ENCODE data around the gene CFAP58. TPM values are rescaled to one million over a fixed set of nuclear protein-coding genes. Genes with fewer than 3 reads are reported as not detected.

The CFAP58 gene
- total RNA-seq, 5 donors from 2014 or later (not counting 1 experiment from before 2014, with no cell fraction given): not detected

GRCh38 chr10:104427989-104428388, 74.4 kb downstream of the CFAP58 start:
- Mint-ChIP-seq H3K4me3 (no peak overlapping the region), H3K27ac (no peak overlapping the region), H3K27me3 (peaks cover 4 to 8% of the 10 kb centered on the region in 2 donors), H3K4me1 (no peaks in the 10 kb centered on the region), H3K9me3 (no peaks in the 10 kb centered on the region), H3K36me3 (no peaks in the 10 kb centered on the region)
- Histone ChIP-seq H3K4me3 (ENCODE audit: control insufficient read depth in 1 of 2, extremely low read depth in 1 of 2, low read length in 1 of 2) (no peak overlapping the region), H3K36me3 (ENCODE audit: control insufficient read depth in 2 of 2, extremely low read depth in 1 of 2, insufficient read depth in 1 of 2, low read length in 1 of 2) (no peaks in the 10 kb centered on the region), H3K27me3 (replicated peaks in 1 of 2; ENCODE audit: control insufficient read depth in 2 of 2, extremely low read depth in 1 of 2, insufficient read depth in 2 of 2, low read length in 1 of 2) (peaks cover 0 to 3% of the 10 kb centered on the region in 2 experiments), H3K27ac (ENCODE audit: low read length) (no peak overlapping the region), H3K9me3 (no peaks in the 10 kb centered on the region), H3K4me1 (ENCODE audit: control insufficient read depth in 1 of 2, extremely low read depth in 1 of 2, insufficient read depth in 2 of 2, low read length in 2 of 2) (no peaks in the 10 kb centered on the region)
- POLR2A ChIA-PET: no interaction called here
- 79% methylated on average over 5 of the region's 5 CpGs for WGBS (ENCODE audit: insufficient coverage)
- CTCF ChIA-PET: no interaction called here
- no peak for DNase-seq
- no peak for ATAC-seq (replicated peaks in 1 of 4)

DNA sequence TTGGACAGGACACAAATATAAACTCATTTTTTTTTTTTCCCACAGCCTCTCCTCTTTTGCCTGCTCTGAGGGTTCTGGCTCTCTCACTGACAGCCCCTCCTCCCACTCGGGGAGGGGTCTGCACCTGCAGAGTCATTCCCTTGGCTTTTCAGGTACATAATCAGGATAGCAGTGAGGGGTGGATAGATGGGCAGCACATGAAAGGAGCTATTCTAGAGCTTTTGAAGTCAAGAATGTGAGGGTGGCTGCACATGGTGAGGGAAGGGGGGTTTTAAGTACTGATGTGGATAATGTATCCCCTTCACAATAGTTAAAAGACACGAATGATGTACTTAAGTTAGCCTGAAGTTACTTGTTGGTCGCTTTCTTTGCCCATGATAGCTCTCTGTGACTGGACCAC, 76.2 kb downstream of the CFAP58 start:
- no peaks in the 10 kb centered on the region for H3K9me3 Mint-ChIP-seq
- DNase-seq: no peak
- no peaks in the 10 kb centered on the region for H3K4me1 Mint-ChIP-seq
- H3K27ac Mint-ChIP-seq: no peak overlapping the region
- peaks cover 0 to 3% of the 10 kb centered on the region in 2 experiments for H3K27me3 ChIP-seq (replicated peaks in 1 of 2; ENCODE audit: control insufficient read depth in 2 of 2, extremely low read depth in 1 of 2, insufficient read depth in 2 of 2, low read length in 1 of 2)
- no peaks in the 10 kb centered on the region for H3K36me3 Mint-ChIP-seq
- WGBS (ENCODE audit: insufficient coverage): 90% methylated on average over 2 of the region's 3 CpGs
- H3K4me1 ChIP-seq (ENCODE audit: control insufficient read depth in 1 of 2, extremely low read depth in 1 of 2, insufficient read depth in 2 of 2, low read length in 2 of 2): no peaks in the 10 kb centered on the region
- no peak for ATAC-seq (replicated peaks in 1 of 4)
- POLR2A ChIA-PET: no interaction called here
- no peak overlapping the region for H3K4me3 ChIP-seq (ENCODE audit: control insufficient read depth in 1 of 2, extremely low read depth in 1 of 2, low read length in 1 of 2)
- no peak overlapping the region for H3K4me3 Mint-ChIP-seq
- H3K36me3 ChIP-seq (ENCODE audit: control insufficient read depth in 2 of 2, extremely low read depth in 1 of 2, insufficient read depth in 1 of 2, low read length in 1 of 2): no peaks in the 10 kb centered on the region
- CTCF ChIA-PET: no interaction called here
- no peak overlapping the region for H3K27ac ChIP-seq (ENCODE audit: low read length)
- peaks cover 8 to 13% of the 10 kb centered on the region in 2 donors for H3K27me3 Mint-ChIP-seq
- H3K9me3 ChIP-seq: no peaks in the 10 kb centered on the region

GRCh38 chr10:104430360-104430759, 76.7 kb downstream of the CFAP58 start:
- DNase-seq (no peak), ATAC-seq (replicated peaks in 1 of 4) (no peak)
- Mint-ChIP-seq H3K27ac (no peak overlapping the region), H3K27me3 (peaks cover 8 to 15% of the 10 kb centered on the region in 2 donors), H3K4me1 (no peaks in the 10 kb centered on the region), H3K4me3 (no peak overlapping the region), H3K36me3 (no peaks in the 10 kb centered on the region), H3K9me3 (no peaks in the 10 kb centered on the region)
- H3K36me3 ChIP-seq (ENCODE audit: control insufficient read depth in 2 of 2, extremely low read depth in 1 of 2, insufficient read depth in 1 of 2, low read length in 1 of 2): no peaks in the 10 kb centered on the region
- no peaks in the 10 kb centered on the region for H3K9me3 ChIP-seq
- CTCF ChIA-PET: no interaction called here
- peaks cover 0 to 3% of the 10 kb centered on the region in 2 experiments for H3K27me3 ChIP-seq (replicated peaks in 1 of 2; ENCODE audit: control insufficient read depth in 2 of 2, extremely low read depth in 1 of 2, insufficient read depth in 2 of 2, low read length in 1 of 2)
- WGBS (ENCODE audit: insufficient coverage): 50% methylated on average over 1 of the region's 3 CpGs
- H3K4me1 ChIP-seq (ENCODE audit: control insufficient read depth in 1 of 2, extremely low read depth in 1 of 2, insufficient read depth in 2 of 2, low read length in 2 of 2): no peaks in the 10 kb centered on the region
- POLR2A ChIA-PET: no interaction called here
- H3K4me3 ChIP-seq (ENCODE audit: control insufficient read depth in 1 of 2, extremely low read depth in 1 of 2, low read length in 1 of 2): no peak overlapping the region
- no peak overlapping the region for H3K27ac ChIP-seq (ENCODE audit: low read length)

GRCh38 chr10:104433669-104434068, 80.0 kb downstream of the CFAP58 start:
- Mint-ChIP-seq H3K4me1 (no peaks in the 10 kb centered on the region), H3K4me3 (no peak overlapping the region), H3K36me3 (no peaks in the 10 kb centered on the region), H3K9me3 (no peaks in the 10 kb centered on the region), H3K27ac (no peak overlapping the region), H3K27me3 (peaks cover 15 to 19% of the 10 kb centered on the region in 2 donors)
- 100% methylated on average over 2 of the region's 3 CpGs for WGBS (ENCODE audit: insufficient coverage)
- Histone ChIP-seq H3K27ac (ENCODE audit: low read length) (no peak overlapping the region), H3K4me1 (ENCODE audit: control insufficient read depth in 1 of 2, extremely low read depth in 1 of 2, insufficient read depth in 2 of 2, low read length in 2 of 2) (no peaks in the 10 kb centered on the region), H3K36me3 (ENCODE audit: control insufficient read depth in 2 of 2, extremely low read depth in 1 of 2, insufficient read depth in 1 of 2, low read length in 1 of 2) (no peaks in the 10 kb centered on the region), H3K9me3 (no peaks in the 10 kb centered on the region), H3K4me3 (ENCODE audit: control insufficient read depth in 1 of 2, extremely low read depth in 1 of 2, low read length in 1 of 2) (no peak overlapping the region), H3K27me3 (replicated peaks in 1 of 2; ENCODE audit: control insufficient read depth in 2 of 2, extremely low read depth in 1 of 2, insufficient read depth in 2 of 2, low read length in 1 of 2) (peaks cover 0 to 3% of the 10 kb centered on the region in 2 experiments)
- ChIA-PET CTCF (no interaction called here), POLR2A (no interaction called here)
- ATAC-seq (replicated peaks in 1 of 4): no peak
- no peak for DNase-seq

DNA sequence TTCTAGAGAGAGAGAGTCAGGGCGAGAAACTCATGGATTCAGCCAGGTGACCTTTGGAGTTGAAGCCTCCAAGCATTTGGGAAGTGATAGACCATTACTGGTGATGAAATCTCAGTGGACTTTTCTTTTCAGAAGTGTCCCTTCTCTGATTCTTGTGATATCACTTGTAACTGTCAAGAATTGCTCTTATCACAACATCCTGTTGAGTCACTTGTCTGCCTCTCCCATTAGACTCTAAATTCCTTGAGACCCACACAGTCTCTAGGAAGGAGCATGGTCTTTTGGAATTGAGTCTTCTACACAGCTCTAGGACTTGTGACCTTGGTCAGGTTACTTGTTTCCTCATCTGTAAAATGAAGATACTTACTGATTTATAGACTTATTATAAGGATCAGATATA, 81.0 kb downstream of the CFAP58 start:
- Mint-ChIP-seq H3K27me3 (peaks cover 15 to 19% of the 10 kb centered on the region in 2 donors), H3K9me3 (no peaks in the 10 kb centered on the region), H3K27ac (no peak overlapping the region), H3K36me3 (no peaks in the 10 kb centered on the region), H3K4me1 (no peaks in the 10 kb centered on the region), H3K4me3 (no peak overlapping the region)
- CTCF ChIA-PET: no interaction called here
- POLR2A ChIA-PET: no interaction called here
- no peaks in the 10 kb centered on the region for H3K9me3 ChIP-seq
- no CpG with 5 or more reads among the region's 1 CpG for WGBS (ENCODE audit: insufficient coverage)
- ATAC-seq (replicated peaks in 1 of 4) (no peak), DNase-seq (no peak)
- no peaks in the 10 kb centered on the region for H3K36me3 ChIP-seq (ENCODE audit: control insufficient read depth in 2 of 2, extremely low read depth in 1 of 2, insufficient read depth in 1 of 2, low read length in 1 of 2)
- no peak overlapping the region for H3K27ac ChIP-seq (ENCODE audit: low read length)
- no peak overlapping the region for H3K4me3 ChIP-seq (ENCODE audit: control insufficient read depth in 1 of 2, extremely low read depth in 1 of 2, low read length in 1 of 2)
- H3K27me3 ChIP-seq (replicated peaks in 1 of 2; ENCODE audit: control insufficient read depth in 2 of 2, extremely low read depth in 1 of 2, insufficient read depth in 2 of 2, low read length in 1 of 2): no peaks in the 10 kb centered on the region
- no peaks in the 10 kb centered on the region for H3K4me1 ChIP-seq (ENCODE audit: control insufficient read depth in 1 of 2, extremely low read depth in 1 of 2, insufficient read depth in 2 of 2, low read length in 2 of 2)

- Mint-ChIP-seq H3K4me3 (no peak overlapping the region), H3K27ac (no peak overlapping the region), H3K4me1 (no peaks in the 10 kb centered on the region), H3K36me3 (no peaks in the 10 kb centered on the region), H3K27me3 (peaks cover 15 to 18% of the 10 kb centered on the region in 2 donors), H3K9me3 (no peaks in the 10 kb centered on the region)
- no peak overlapping the region for H3K4me3 ChIP-seq (ENCODE audit: control insufficient read depth in 1 of 2, extremely low read depth in 1 of 2, low read length in 1 of 2)
- WGBS (ENCODE audit: insufficient coverage): 100% methylated on average over 2 of the region's 2 CpGs
- POLR2A ChIA-PET: no interaction called here
- CTCF ChIA-PET: no interaction called here
- H3K9me3 ChIP-seq: no peaks in the 10 kb centered on the region
- no peaks in the 10 kb centered on the region for H3K36me3 ChIP-seq (ENCODE audit: control insufficient read depth in 2 of 2, extremely low read depth in 1 of 2, insufficient read depth in 1 of 2, low read length in 1 of 2)
- ATAC-seq (replicated peaks in 1 of 4) (no peak), DNase-seq (no peak)
- no peaks in the 10 kb centered on the region for H3K4me1 ChIP-seq (ENCODE audit: control insufficient read depth in 1 of 2, extremely low read depth in 1 of 2, insufficient read depth in 2 of 2, low read length in 2 of 2)
- H3K27ac ChIP-seq (ENCODE audit: low read length): no peak overlapping the region
- H3K27me3 ChIP-seq (replicated peaks in 1 of 2; ENCODE audit: control insufficient read depth in 2 of 2, extremely low read depth in 1 of 2, insufficient read depth in 2 of 2, low read length in 1 of 2): no peaks in the 10 kb centered on the region
These were observed 82.2 kb downstream of the CFAP58 start for GRCh38 chr10:104435822-104436221.

DNA sequence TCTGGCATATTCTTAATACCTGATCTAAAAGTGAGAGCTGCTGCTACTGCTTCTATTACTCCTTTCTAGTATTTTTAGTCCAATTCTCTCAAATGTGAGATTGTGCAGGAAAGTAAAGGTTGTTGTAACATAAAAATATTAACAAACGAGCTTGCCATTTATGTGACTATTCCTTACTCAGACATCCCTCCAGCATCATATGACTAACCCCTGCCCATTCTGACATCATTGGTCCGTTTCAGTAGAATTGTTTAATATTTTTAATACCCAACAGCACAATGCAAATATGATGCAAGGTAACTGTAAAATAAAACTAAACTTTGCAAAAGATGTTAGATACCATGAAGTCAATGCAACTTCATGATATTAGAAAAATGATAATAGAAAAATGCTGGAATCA, 83.6 kb downstream of the CFAP58 start:
- no peak overlapping the region for H3K27ac ChIP-seq (ENCODE audit: low read length)
- H3K27me3 ChIP-seq (replicated peaks in 1 of 2; ENCODE audit: control insufficient read depth in 2 of 2, extremely low read depth in 1 of 2, insufficient read depth in 2 of 2, low read length in 1 of 2): no peaks in the 10 kb centered on the region
- H3K4me1 Mint-ChIP-seq: no peaks in the 10 kb centered on the region
- peaks cover 11 to 12% of the 10 kb centered on the region in 2 donors for H3K27me3 Mint-ChIP-seq
- H3K4me1 ChIP-seq (ENCODE audit: control insufficient read depth in 1 of 2, extremely low read depth in 1 of 2, insufficient read depth in 2 of 2, low read length in 2 of 2): no peaks in the 10 kb centered on the region
- no peaks in the 10 kb centered on the region for H3K9me3 Mint-ChIP-seq
- no peaks in the 10 kb centered on the region for H3K9me3 ChIP-seq
- ATAC-seq (replicated peaks in 1 of 4) (no peak), DNase-seq (no peak)
- ChIA-PET POLR2A (no interaction called here), CTCF (no interaction called here)
- H3K36me3 Mint-ChIP-seq: no peaks in the 10 kb centered on the region
- H3K4me3 ChIP-seq (ENCODE audit: control insufficient read depth in 1 of 2, extremely low read depth in 1 of 2, low read length in 1 of 2): no peak overlapping the region
- no peaks in the 10 kb centered on the region for H3K36me3 ChIP-seq (ENCODE audit: control insufficient read depth in 2 of 2, extremely low read depth in 1 of 2, insufficient read depth in 1 of 2, low read length in 1 of 2)
- no CpG with 5 or more reads among the region's 2 CpGs for WGBS (ENCODE audit: insufficient coverage)
- no peak overlapping the region for H3K27ac Mint-ChIP-seq
- no peak overlapping the region for H3K4me3 Mint-ChIP-seq

All from T-cell (primary cell).